PC-3 (cell line): Measurements from ENCODE around the gene MS4A12.

Experiments used
- EZH2 ChIP-seq: fragments of 300-600 bp; sonication (generic); IDR thresholded peaks from one replicate; pipeline ENCODE4 v1.6.1; 2017; ENCODE audit warnings: antibody characterized with exemption, mild to moderate bottlenecking, low read length; ENCODE audit not compliant: unreplicated experiment
- EZH2phosphoT487 ChIP-seq: fragments of 300-600 bp; sonication (generic); IDR thresholded peaks from 2 replicates; pipeline ENCODE4 v1.6.1; 2018; ENCODE audit warnings: mild to moderate bottlenecking, antibody characterized with exemption, low read length, borderline replicate concordance
- TF ChIP-seq, protein P1 (sequence below): fragments of 300-600 bp; sonication (generic); conservative IDR thresholded peaks from 2 replicates; pipeline ENCODE4 v1.5.1; 2017; ENCODE audit warnings: antibody characterized with exemption, low read depth, mild to moderate bottlenecking, low read length

DNA sequence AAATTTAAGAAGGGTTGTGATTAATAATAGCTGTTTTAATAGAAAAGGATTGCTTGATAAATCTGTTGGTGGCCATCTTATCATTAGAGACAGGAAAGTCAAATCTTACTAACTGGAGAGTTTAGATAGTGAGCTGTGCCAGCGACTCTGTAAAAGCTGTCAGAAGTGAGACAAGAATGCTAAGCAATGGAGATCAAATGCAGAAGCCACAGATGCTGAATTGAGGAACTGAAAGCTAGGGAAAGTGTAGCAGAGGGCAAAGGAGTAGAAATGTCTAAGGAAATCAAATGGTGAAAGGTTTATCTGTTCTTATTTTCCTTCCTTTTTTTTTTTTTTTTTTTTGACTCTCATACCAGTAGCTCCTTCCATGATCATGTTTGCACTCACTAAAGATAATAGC is 36.4 kb downstream of the MS4A12 start:
- TF ChIP-seq EZH2phosphoT487 (no peak), EZH2 (no peak)
- TF ChIP-seq, protein P1, sequence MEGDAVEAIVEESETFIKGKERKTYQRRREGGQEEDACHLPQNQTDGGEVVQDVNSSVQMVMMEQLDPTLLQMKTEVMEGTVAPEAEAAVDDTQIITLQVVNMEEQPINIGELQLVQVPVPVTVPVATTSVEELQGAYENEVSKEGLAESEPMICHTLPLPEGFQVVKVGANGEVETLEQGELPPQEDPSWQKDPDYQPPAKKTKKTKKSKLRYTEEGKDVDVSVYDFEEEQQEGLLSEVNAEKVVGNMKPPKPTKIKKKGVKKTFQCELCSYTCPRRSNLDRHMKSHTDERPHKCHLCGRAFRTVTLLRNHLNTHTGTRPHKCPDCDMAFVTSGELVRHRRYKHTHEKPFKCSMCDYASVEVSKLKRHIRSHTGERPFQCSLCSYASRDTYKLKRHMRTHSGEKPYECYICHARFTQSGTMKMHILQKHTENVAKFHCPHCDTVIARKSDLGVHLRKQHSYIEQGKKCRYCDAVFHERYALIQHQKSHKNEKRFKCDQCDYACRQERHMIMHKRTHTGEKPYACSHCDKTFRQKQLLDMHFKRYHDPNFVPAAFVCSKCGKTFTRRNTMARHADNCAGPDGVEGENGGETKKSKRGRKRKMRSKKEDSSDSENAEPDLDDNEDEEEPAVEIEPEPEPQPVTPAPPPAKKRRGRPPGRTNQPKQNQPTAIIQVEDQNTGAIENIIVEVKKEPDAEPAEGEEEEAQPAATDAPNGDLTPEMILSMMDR = no peak
